ENCODE data around the gene CA6. TPM values are rescaled to one million over a fixed set of nuclear protein-coding genes. Genes with fewer than 3 reads are reported as not detected.
"Not testable (repeated sequence)": the region's sequence is repeated elsewhere in the genome, so short reads cannot be mapped to it uniquely, and the experiment has no call there.

CA6 gene
- polyA plus RNA-seq, 1 donor: not detected

DNA sequence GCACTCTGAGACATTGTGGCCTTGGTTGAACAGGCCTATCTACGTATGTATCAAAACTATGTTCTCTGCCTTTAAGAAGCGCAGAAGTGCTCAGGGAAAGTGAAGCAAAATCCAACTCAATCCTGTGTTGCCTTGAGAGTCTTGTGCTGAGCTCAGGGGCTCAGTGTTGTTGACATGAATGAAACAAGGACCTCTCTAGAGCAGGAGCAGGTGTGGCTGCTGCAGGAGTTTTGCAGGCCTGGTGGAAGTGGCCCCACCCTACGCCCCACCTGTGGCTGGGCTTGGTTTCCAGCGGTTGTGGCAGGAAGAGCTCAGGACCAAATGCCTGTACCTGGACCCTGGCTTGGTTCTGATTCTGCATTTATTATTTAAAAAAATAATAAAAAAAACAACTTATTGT, 20.9 kb downstream of the CA6 start:
- no peak overlapping the region for H3K27ac ChIP-seq (ENCODE audit: low read length)
- H3K9me3 ChIP-seq (ENCODE audit: control insufficient read depth, low read depth, low read length): no peaks in the 10 kb centered on the region
- no peaks in the 10 kb centered on the region for H3K36me3 ChIP-seq (ENCODE audit: control insufficient read depth, insufficient read depth, low read length)
- no peak for DNase-seq
- no peaks in the 10 kb centered on the region for H3K4me1 ChIP-seq (ENCODE audit: control insufficient read depth, insufficient read depth, low read length)
- WGBS (ENCODE audit: insufficient coverage, low lambda C conversion rate): 100% methylated on average over 1 of the region's 4 CpGs
- H3K4me3 ChIP-seq (ENCODE audit: low read length): no peak overlapping the region
- no peaks in the 10 kb centered on the region for H3K27me3 ChIP-seq (ENCODE audit: control insufficient read depth, insufficient read depth, low read length)

DNA sequence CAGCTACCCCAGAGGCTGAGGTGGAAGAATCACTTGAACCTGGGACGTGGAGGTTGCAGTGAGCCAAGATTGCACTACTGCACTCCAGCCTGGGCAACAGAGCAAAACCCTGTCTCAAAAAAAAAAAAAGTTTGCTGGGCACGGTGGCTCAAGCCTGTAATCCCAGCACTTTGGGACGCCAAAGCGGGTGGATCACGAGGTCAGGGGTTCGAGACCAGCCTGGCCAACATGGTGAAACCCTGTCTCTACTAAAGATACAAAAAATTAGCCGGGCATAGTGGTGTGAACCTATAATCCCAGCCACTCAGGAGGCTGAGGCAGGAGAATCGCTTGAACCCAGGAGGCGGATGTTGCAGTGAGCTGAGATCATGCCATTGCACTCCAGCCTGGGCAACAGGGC, 23.2 kb downstream of the CA6 start:
- H3K27ac ChIP-seq (ENCODE audit: low read length): not testable (repeated sequence)
- no CpG with 5 or more reads among the region's 9 CpGs for WGBS (ENCODE audit: insufficient coverage, low lambda C conversion rate)

DNA sequence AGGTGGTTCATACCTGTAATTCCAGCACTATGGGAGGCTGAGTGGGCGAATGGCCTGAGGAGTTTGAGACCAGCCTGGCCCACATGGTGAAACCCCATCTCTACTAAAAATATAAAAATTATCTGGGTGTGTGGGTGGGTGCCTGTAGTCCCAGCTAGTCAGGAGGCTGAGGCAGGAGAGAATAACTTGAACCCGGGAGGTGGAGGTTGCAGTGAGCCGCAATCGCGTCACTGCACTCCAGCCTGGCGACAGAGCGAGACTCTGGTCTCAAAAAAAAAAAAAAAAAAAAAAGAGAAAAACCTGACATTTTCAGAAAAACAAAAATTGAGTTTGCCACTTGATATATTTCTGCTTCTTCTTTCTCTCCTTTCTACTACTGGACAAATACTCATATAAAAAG, 24.3 kb downstream of the CA6 start:
- no peak overlapping the region for H3K4me3 ChIP-seq (ENCODE audit: low read length)
- WGBS (ENCODE audit: insufficient coverage, low lambda C conversion rate): 100% methylated on average over 1 of the region's 7 CpGs
- no peaks in the 10 kb centered on the region for H3K4me1 ChIP-seq (ENCODE audit: control insufficient read depth, insufficient read depth, low read length)
- H3K36me3 ChIP-seq (ENCODE audit: control insufficient read depth, insufficient read depth, low read length): no peaks in the 10 kb centered on the region
- no peak for DNase-seq
- no peak overlapping the region for H3K27ac ChIP-seq (ENCODE audit: low read length)
- H3K27me3 ChIP-seq (ENCODE audit: control insufficient read depth, insufficient read depth, low read length): no peaks in the 10 kb centered on the region
- H3K9me3 ChIP-seq (ENCODE audit: control insufficient read depth, low read depth, low read length): no peaks in the 10 kb centered on the region

More for the DNA sequence above, 23.2 kb downstream of the CA6 start:
- not testable (repeated sequence) for H3K4me3 ChIP-seq (ENCODE audit: low read length); DNase-seq; H3K4me1 ChIP-seq (ENCODE audit: control insufficient read depth, insufficient read depth, low read length); H3K9me3 ChIP-seq (ENCODE audit: control insufficient read depth, low read depth, low read length); H3K27me3 ChIP-seq (ENCODE audit: control insufficient read depth, insufficient read depth, low read length); H3K36me3 ChIP-seq (ENCODE audit: control insufficient read depth, insufficient read depth, low read length)

DNA sequence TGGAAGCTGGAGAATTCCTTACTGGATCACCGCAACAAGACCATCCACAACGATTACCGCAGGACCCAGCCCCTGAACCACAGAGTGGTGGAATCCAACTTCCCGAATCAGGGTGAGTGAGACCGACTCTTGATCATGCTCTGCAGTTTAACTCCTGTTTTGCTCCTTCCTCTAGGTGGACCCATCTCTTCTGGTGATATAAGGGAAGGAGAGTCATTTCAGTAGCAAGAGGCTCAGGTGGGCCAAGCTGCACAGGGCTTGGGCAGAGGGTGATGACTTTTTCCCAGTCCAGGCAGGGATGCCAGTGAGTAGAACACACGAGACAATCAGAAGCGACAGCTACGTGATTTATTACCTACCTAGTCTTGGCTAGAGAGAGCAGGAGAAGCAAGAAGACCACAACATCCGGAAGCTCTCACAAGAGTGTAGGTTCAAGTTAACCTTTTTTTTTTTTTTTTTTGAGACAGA, 25.2 kb downstream of the CA6 start:
- H3K4me1 ChIP-seq (ENCODE audit: control insufficient read depth, insufficient read depth, low read length): no peaks in the 10 kb centered on the region
- H3K9me3 ChIP-seq (ENCODE audit: control insufficient read depth, low read depth, low read length): no peaks in the 10 kb centered on the region
- H3K4me3 ChIP-seq (ENCODE audit: low read length): no peak overlapping the region
- no CpG with 5 or more reads among the region's 9 CpGs for WGBS (ENCODE audit: insufficient coverage, low lambda C conversion rate)
- H3K27ac ChIP-seq (ENCODE audit: low read length): no peak overlapping the region
- no peaks in the 10 kb centered on the region for H3K27me3 ChIP-seq (ENCODE audit: control insufficient read depth, insufficient read depth, low read length)
- DNase-seq: no peak
- no peaks in the 10 kb centered on the region for H3K36me3 ChIP-seq (ENCODE audit: control insufficient read depth, insufficient read depth, low read length)

DNA sequence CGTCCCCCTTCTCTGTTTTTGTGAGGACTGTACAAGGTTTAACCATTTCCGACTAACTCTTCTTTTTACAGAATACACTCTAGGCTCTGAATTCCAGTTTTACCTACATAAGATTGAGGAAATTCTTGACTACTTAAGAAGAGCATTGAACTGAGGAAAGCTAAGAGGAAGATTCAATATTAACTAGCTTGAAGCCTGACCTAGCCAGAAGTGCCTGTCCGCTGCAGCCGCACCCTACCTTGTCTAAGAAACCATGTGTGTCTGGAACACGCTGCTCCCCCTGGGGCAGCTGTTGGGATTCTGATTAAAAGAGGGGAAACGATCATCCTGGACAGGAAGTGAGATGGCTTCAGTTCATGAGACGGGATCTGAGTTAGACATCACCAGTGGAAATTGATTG, 28.9 kb downstream of the CA6 start:
- Histone ChIP-seq H3K4me3 (ENCODE audit: low read length) (no peak overlapping the region), H3K27me3 (ENCODE audit: control insufficient read depth, insufficient read depth, low read length) (no peaks in the 10 kb centered on the region), H3K36me3 (ENCODE audit: control insufficient read depth, insufficient read depth, low read length) (no peaks in the 10 kb centered on the region), H3K27ac (ENCODE audit: low read length) (no peak overlapping the region), H3K9me3 (ENCODE audit: control insufficient read depth, low read depth, low read length) (no peaks in the 10 kb centered on the region), H3K4me1 (ENCODE audit: control insufficient read depth, insufficient read depth, low read length) (no peaks in the 10 kb centered on the region)
- WGBS (ENCODE audit: insufficient coverage, low lambda C conversion rate): 50% methylated on average over 1 of the region's 7 CpGs
- DNase-seq: no peak

DNA sequence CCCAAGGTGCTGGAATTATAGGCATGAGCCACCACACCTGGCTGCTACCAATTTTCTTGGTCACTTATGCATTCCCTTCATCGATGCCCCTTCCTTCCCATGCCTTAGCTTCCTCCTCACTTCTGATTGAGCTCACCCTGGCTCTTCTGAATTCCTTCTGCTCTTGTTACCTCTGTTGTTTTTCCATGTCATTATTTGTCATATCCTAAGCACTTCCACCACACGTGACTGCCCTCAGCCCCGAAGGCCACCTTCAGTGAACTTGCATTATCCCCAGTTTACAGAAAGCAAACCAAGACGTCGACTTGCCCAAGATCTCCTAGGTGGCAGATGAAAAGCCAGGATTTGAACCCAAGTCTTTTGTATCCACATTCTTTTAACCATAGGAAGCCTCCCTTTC, 30.7 kb downstream of the CA6 start:
- H3K9me3 ChIP-seq (ENCODE audit: control insufficient read depth, low read depth, low read length): no peaks in the 10 kb centered on the region

DNA sequence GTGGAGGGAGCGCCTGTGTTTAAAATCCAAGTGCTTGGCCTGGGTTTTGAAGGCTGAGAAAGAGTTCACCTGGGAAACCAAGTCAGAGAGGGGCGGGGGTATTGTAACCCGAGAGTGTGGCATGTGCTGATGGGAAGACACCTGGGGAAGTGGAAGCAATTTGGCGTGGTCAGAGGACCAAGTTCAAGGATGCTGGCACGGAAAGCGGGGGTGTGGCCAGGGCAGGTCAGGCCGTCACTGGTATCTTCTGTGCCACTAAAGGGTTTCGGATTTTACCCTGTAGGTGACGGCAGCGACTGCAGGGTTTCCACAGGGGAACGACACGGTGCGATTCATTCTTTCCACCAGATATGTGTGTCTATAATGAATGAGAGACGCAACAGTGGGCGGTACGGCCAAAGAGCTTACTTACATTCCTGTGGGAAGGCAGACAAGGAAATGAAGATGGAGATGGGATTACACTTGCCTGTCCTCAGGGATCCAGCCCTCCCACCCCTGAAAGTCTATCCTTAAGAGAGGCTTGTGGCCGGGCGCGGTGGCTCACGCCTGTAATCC, 31.3 kb downstream of the CA6 start:
- no peaks in the 10 kb centered on the region for H3K36me3 ChIP-seq (ENCODE audit: control insufficient read depth, insufficient read depth, low read length)
- DNase-seq: no peak
- H3K27ac ChIP-seq (ENCODE audit: low read length): no peak overlapping the region
- H3K9me3 ChIP-seq (ENCODE audit: control insufficient read depth, low read depth, low read length): no peaks in the 10 kb centered on the region
- H3K4me3 ChIP-seq (ENCODE audit: low read length): no peak overlapping the region
- H3K4me1 ChIP-seq (ENCODE audit: control insufficient read depth, insufficient read depth, low read length): no peaks in the 10 kb centered on the region
- H3K27me3 ChIP-seq (ENCODE audit: control insufficient read depth, insufficient read depth, low read length): no peaks in the 10 kb centered on the region
- no CpG with 5 or more reads among the region's 20 CpGs for WGBS (ENCODE audit: insufficient coverage, low lambda C conversion rate)

More for the DNA sequence above, 30.7 kb downstream of the CA6 start:
- Histone ChIP-seq H3K27ac (ENCODE audit: low read length) (no peak overlapping the region), H3K4me1 (ENCODE audit: control insufficient read depth, insufficient read depth, low read length) (no peaks in the 10 kb centered on the region), H3K36me3 (ENCODE audit: control insufficient read depth, insufficient read depth, low read length) (no peaks in the 10 kb centered on the region), H3K4me3 (ENCODE audit: low read length) (no peak overlapping the region), H3K27me3 (ENCODE audit: control insufficient read depth, insufficient read depth, low read length) (no peaks in the 10 kb centered on the region)
- WGBS (ENCODE audit: insufficient coverage, low lambda C conversion rate): no CpG with 5 or more reads among the region's 5 CpGs
- DNase-seq: no peak

DNA sequence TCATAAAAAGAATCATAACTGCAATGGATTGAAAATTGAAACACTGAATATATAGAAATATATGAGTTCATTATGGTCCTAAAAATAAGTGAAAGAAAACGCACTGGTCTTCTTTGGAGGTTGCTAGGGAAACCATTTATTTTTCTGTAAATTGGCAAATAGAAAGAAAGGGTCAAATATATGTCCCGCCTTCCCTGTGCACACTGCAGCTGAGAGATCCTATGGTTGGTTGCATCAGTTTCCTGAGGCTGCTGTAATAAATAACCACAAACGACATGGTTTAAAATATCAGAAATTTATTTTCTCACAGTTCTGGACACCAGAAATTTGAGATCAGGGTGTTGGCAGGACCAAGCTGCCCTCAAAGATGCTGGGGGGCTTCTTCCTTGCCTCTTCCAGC, 35.0 kb downstream of the CA6 start:
- Histone ChIP-seq H3K4me1 (ENCODE audit: control insufficient read depth, insufficient read depth, low read length) (no peaks in the 10 kb centered on the region), H3K4me3 (ENCODE audit: low read length) (no peak overlapping the region), H3K27me3 (ENCODE audit: control insufficient read depth, insufficient read depth, low read length) (no peaks in the 10 kb centered on the region), H3K27ac (ENCODE audit: low read length) (no peak overlapping the region), H3K9me3 (ENCODE audit: control insufficient read depth, low read depth, low read length) (no peaks in the 10 kb centered on the region), H3K36me3 (ENCODE audit: control insufficient read depth, insufficient read depth, low read length) (no peaks in the 10 kb centered on the region)
- no peak for DNase-seq
- 93% methylated on average over 2 of the region's 3 CpGs for WGBS (ENCODE audit: insufficient coverage, low lambda C conversion rate)

DNA sequence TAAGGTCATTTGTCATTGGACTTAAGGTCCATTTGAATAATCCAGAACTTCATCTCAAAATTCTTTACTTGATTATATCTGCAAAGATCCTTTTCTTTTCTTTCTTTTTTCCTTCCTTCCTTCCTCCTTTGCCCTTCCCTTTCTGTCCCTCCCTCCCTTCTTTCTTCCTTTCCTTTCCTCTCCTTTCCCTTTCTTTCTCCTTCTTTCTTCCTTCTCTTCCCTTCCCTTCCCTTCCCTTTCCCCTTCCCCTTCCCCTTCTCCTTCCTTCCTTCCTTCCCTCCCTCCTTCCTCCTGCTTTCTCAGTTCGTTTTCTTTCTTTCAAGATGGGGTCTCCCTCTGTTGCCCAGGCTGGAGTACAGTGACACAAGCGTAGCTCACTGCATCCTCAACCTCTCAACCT, 35.5 kb downstream of the CA6 start:
- H3K27ac ChIP-seq (ENCODE audit: low read length): no peak overlapping the region
- H3K36me3 ChIP-seq (ENCODE audit: control insufficient read depth, insufficient read depth, low read length): no peaks in the 10 kb centered on the region
- 67% methylated on average over 1 of the region's 2 CpGs for WGBS (ENCODE audit: insufficient coverage, low lambda C conversion rate)
- no peak overlapping the region for H3K4me3 ChIP-seq (ENCODE audit: low read length)
- no peaks in the 10 kb centered on the region for H3K9me3 ChIP-seq (ENCODE audit: control insufficient read depth, low read depth, low read length)
- no peaks in the 10 kb centered on the region for H3K4me1 ChIP-seq (ENCODE audit: control insufficient read depth, insufficient read depth, low read length)
- H3K27me3 ChIP-seq (ENCODE audit: control insufficient read depth, insufficient read depth, low read length): no peaks in the 10 kb centered on the region
- no peak for DNase-seq

DNA sequence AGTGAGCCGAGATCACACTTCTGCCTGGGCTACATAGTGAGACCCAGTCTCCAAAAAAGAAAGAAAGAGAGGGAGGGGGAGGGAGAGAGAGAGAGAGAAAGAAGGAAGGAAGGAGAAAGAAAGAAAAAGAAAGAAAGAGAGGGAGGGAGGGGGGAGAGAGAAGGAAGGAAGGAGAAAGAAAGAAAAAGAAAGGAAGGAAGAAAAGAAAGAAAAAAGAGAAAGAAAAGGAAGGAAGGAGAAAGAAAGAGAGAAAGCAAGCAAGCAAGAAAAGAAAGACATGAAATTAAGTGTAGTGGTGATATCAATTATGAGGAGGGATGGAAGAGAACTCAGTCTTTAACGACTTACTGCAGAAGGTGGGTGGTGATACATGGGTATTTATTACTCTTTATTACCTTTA, 38.5 kb downstream of the CA6 start:
- no peak overlapping the region for H3K27ac ChIP-seq (ENCODE audit: low read length)
- no peaks in the 10 kb centered on the region for H3K4me1 ChIP-seq (ENCODE audit: control insufficient read depth, insufficient read depth, low read length)
- H3K36me3 ChIP-seq (ENCODE audit: control insufficient read depth, insufficient read depth, low read length): no peaks in the 10 kb centered on the region
- no peak overlapping the region for H3K4me3 ChIP-seq (ENCODE audit: low read length)
- no peak for DNase-seq
- no peaks in the 10 kb centered on the region for H3K9me3 ChIP-seq (ENCODE audit: control insufficient read depth, low read depth, low read length)
- WGBS (ENCODE audit: insufficient coverage, low lambda C conversion rate): 83% methylated on average over 1 of the region's 2 CpGs
- H3K27me3 ChIP-seq (ENCODE audit: control insufficient read depth, insufficient read depth, low read length): no peaks in the 10 kb centered on the region

DNA sequence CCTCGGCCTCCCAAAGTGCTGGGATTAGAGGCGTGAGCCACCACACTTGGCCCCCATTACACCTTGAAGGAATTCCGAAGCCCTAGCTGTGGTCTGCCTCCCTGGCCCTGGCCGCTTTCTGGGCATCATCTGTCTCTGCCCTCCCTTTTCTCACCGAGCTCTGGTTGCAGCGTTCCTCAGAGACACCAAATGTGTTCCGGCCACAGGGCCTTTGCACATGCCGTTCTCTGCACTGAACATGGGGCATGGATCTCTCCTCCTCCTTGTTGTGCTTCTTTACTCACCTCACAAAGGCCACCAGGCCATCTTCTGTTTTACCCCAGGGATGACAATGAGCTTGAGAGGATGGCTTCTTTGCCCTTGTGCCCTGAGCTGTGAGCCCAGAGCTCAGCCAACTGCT, 39.3 kb downstream of the CA6 start:
- Histone ChIP-seq H3K4me1 (ENCODE audit: control insufficient read depth, insufficient read depth, low read length) (no peaks in the 10 kb centered on the region), H3K27ac (ENCODE audit: low read length) (no peak overlapping the region), H3K36me3 (ENCODE audit: control insufficient read depth, insufficient read depth, low read length) (no peaks in the 10 kb centered on the region), H3K4me3 (ENCODE audit: low read length) (no peak overlapping the region), H3K27me3 (ENCODE audit: control insufficient read depth, insufficient read depth, low read length) (no peaks in the 10 kb centered on the region), H3K9me3 (ENCODE audit: control insufficient read depth, low read depth, low read length) (no peaks in the 10 kb centered on the region)
- no peak for DNase-seq
- no CpG with 5 or more reads among the region's 8 CpGs for WGBS (ENCODE audit: insufficient coverage, low lambda C conversion rate)
